Coronary artery (tissue), 2 donors: ENCODE measurements around the gene NCCRP1.

Experiments used
- DNase-seq: peaks from one replicate; pipeline ENCODE4 v3.0.0-alpha.2; 2017; ENCODE audit warnings: low spot score
- H3K27ac ChIP-seq, 2 donors: fragments of 200-600 bp; sonication (generic); one replicate each; pipeline ENCODE4 v1.5.1; 2016 to 2019
- H3K4me3 ChIP-seq: fragments of 200-600 bp; sonication (generic); 2 replicates; pipeline ENCODE4 v1.5.1; 2016; ENCODE audit warnings: mild to moderate bottlenecking, moderate library complexity
- TF ChIP-seq, protein P1 (sequence below): fragments of 200-600 bp; sonication (generic); IDR thresholded peaks from one replicate; pipeline ENCODE4 v1.5.1; 2019; ENCODE audit warnings: antibody characterized with exemption

The NCCRP1 gene, protein sequence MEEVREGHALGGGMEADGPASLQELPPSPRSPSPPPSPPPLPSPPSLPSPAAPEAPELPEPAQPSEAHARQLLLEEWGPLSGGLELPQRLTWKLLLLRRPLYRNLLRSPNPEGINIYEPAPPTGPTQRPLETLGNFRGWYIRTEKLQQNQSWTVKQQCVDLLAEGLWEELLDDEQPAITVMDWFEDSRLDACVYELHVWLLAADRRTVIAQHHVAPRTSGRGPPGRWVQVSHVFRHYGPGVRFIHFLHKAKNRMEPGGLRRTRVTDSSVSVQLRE

GRCh38 chr19:39196860-39197562, at the start of gene NCCRP1:
Gene NCCRP1 (plus strand): TSS chr19:39196964. CDS start chr19:39196983, 19 bp downstream.
- DNase-seq = no peak
- Histone ChIP-seq H3K4me3 (peak within 1 kb of the TSS; percentile 50), H3K27ac (no peak within 1 kb of the TSS)
- TF ChIP-seq, protein P1, sequence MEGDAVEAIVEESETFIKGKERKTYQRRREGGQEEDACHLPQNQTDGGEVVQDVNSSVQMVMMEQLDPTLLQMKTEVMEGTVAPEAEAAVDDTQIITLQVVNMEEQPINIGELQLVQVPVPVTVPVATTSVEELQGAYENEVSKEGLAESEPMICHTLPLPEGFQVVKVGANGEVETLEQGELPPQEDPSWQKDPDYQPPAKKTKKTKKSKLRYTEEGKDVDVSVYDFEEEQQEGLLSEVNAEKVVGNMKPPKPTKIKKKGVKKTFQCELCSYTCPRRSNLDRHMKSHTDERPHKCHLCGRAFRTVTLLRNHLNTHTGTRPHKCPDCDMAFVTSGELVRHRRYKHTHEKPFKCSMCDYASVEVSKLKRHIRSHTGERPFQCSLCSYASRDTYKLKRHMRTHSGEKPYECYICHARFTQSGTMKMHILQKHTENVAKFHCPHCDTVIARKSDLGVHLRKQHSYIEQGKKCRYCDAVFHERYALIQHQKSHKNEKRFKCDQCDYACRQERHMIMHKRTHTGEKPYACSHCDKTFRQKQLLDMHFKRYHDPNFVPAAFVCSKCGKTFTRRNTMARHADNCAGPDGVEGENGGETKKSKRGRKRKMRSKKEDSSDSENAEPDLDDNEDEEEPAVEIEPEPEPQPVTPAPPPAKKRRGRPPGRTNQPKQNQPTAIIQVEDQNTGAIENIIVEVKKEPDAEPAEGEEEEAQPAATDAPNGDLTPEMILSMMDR = no peak

DNA sequence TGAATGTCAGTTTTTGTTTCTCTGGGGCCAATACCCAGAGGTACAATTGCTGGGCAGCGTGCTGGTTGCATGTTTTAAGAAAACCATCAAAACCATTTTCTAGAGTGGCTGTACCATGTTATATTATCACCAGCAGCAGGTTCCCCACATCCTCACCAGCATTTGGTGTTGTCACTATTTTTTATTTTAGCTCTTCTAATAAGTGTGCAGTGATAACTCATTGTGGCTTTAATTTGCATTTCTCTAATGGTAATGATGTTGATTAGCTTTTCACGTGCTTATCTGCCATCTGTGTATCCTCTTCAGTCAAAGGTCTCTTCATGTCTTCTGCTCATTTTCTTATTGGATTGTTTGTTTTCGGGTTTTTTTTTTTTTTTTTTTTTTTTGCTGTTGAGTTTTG, 49.3 kb upstream of the NCCRP1 start:
- DNase-seq = no peak
- Histone ChIP-seq H3K27ac (no peak overlapping the region), H3K4me3 (no peak overlapping the region)
- TF ChIP-seq, protein P1 = no peak

DNA sequence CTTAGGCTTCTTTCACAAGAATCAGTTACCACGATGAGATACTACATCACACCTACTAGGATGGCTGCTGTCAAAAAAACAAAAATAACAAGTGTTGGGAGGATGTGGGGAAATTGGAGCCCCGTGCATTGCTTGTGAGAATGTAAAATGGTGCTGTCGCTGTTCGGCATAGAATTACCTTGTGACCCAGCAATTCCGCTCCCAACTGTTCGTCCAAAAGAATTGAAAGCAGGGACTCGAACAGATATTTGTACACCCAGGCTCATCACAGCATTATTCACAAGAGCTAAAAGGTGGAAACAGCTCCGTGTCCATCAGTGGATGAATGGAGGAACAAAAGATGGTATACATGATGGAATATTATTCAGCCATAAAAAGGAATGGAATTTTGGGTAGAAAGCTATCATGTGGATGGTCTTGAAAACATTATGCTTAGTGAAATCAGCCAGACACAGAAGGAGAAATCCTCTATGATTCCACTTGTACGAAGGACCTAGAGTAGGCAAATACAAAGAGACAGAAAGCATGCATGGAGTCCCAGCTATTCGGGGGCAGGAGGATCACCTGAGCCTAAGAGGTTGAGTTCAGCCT, 47.7 kb upstream of the NCCRP1 start:
- DNase-seq = no peak
- no peak overlapping the region for H3K27ac ChIP-seq
- no peak overlapping the region for H3K4me3 ChIP-seq
- TF ChIP-seq, protein P1 = no peak

- TF ChIP-seq, protein P1 = no peak
- no peak overlapping the region for H3K27ac ChIP-seq
Measured at GRCh38 chr19:39150235-39150634, 46.5 kb upstream of the NCCRP1 start.

DNA sequence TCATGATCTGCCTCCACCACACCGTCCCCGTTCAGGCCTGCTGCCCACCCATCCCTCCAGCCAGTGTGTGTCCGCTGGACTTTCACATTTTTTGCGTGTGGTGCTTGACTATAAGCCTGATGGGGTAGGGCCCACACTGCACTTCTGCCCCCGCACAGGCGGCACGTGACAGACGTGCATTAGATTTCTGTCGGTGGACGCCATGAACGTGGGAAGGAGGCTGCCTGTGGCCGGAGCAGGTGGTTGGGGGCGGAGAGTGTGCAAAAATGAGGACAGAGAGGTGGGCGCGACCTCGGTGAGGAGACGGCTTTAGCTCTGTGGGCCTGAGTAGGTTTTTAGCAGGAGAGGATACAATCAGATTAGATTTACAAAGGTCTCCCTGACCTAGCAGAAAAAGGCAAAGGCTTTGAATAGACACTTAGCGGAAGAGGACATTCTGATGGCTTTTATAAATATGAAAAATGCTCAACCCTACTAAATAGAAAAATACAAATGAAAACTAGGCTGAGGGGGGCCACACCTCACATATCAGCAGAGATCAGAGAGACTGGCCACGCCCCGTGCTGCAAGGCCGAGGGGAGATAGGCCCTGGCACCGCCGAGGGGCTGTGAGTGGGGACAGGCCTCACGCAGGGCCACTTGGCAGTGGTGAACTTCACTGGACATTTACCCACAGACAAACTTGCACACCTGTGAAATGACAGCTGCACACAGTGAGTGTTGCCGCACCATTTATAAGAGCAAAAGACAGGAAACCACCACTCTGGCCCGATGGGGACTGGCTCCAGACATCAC, 45.8 kb upstream of the NCCRP1 start:
- Histone ChIP-seq H3K27ac (no peak overlapping the region), H3K4me3 (no peak overlapping the region)
- TF ChIP-seq, protein P1 = no peak
- DNase-seq = no peak

More at GRCh38 chr19:39150235-39150634, 46.5 kb upstream of the NCCRP1 start:
- no peak for DNase-seq
- H3K4me3 ChIP-seq = no peak overlapping the region

GRCh38 chr19:39152066-39152465, 44.7 kb upstream of the NCCRP1 start:
- DNase-seq = no peak
- H3K27ac ChIP-seq = no peak overlapping the region
- no peak overlapping the region for H3K4me3 ChIP-seq
- TF ChIP-seq, protein P1 = no peak
